Neural cell (in vitro differentiated cells): ENCODE results near the gene USP30.

Experiments used
- RAD21 ChIP-seq: fragments of 450-650 bp; conservative IDR thresholded peaks from 2 replicates; pipeline ENCODE4 v1.6.1; 2014; ENCODE audit warnings: antibody characterized with exemption, mild to moderate bottlenecking, moderate library complexity
- TF ChIP-seq, protein P1 (sequence below): fragments of 450-650 bp; IDR thresholded peaks from 2 replicates; pipeline ENCODE4 v1.5.1; 2014; ENCODE audit warnings: antibody characterized with exemption, mild to moderate bottlenecking, moderate library complexity; ENCODE audit not compliant: poor library complexity, severe bottlenecking

GRCh38 chr12:109064143-109064542 is 11.8 kb downstream of the USP30 start:
- no peak for TF ChIP-seq RAD21
- TF ChIP-seq, protein P1, sequence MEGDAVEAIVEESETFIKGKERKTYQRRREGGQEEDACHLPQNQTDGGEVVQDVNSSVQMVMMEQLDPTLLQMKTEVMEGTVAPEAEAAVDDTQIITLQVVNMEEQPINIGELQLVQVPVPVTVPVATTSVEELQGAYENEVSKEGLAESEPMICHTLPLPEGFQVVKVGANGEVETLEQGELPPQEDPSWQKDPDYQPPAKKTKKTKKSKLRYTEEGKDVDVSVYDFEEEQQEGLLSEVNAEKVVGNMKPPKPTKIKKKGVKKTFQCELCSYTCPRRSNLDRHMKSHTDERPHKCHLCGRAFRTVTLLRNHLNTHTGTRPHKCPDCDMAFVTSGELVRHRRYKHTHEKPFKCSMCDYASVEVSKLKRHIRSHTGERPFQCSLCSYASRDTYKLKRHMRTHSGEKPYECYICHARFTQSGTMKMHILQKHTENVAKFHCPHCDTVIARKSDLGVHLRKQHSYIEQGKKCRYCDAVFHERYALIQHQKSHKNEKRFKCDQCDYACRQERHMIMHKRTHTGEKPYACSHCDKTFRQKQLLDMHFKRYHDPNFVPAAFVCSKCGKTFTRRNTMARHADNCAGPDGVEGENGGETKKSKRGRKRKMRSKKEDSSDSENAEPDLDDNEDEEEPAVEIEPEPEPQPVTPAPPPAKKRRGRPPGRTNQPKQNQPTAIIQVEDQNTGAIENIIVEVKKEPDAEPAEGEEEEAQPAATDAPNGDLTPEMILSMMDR = no peak
